CD4-positive, alpha-beta T cell treated with Interleukin-1 beta for 1 hour (primary cell): Measurements from ENCODE around the gene DOK6.
"Not testable (repeated sequence)": the region's sequence is repeated elsewhere in the genome, so short reads cannot be mapped to it uniquely, and the experiment has no call there.

Experiments
- DNase-seq, 2 donors: peaks; one replicate each; pipeline ENCODE4 v3.0.0-alpha.2; 2020 to 2022

DOK6 gene

GRCh38 chr18:69631281-69631680 is 230.6 kb downstream of the DOK6 start:
- no peak for DNase-seq

- DNase-seq: no peak
These were observed 234.8 kb downstream of the DOK6 start for GRCh38 chr18:69635482-69635881.

GRCh38 chr18:69636529-69637301 is 236.0 kb downstream of the DOK6 start:
- peak; percentile 8 to 20 for DNase-seq

DNA sequence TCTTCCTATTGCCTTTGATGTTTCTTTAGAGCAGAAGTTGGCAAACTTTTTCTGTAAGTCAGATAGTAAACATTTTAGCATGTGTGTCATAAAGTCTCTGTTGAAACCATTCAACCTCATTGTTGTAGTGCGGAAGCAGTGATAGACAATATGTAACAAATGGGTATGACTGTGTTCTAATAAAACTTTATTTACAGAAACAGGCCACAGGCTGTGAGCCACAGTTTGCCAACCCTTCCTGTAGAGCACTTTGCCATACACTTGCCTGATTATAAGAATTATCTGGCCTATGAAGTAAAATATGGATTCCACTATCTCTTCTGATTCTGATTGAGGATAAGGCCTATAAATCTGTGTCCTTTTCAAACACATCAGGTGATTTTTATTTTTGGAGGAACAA is 237.4 kb downstream of the DOK6 start:
- no peak for DNase-seq

DNA sequence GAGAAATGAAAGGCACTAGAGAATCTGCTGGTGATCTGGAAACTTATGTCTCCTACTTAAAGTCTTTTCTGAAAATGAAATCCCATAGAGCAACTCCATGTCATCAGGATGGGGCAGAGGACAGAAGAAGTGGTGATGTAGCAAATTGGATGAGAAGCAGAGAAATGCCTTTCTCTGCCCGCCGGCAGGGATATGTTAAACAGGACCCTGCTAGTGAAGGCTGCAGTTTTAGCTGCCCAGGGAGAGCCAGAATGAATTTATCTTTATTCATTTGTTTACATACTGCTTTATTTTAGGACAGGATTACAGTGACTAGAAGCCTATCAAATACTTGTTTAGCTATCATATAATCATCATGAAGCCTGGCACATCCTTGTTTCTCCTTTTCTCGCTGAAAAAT is 247.0 kb downstream of the DOK6 start:
- no peak for DNase-seq

GRCh38 chr18:69648486-69648885 is 247.8 kb downstream of the DOK6 start:
- no peak for DNase-seq

DNA sequence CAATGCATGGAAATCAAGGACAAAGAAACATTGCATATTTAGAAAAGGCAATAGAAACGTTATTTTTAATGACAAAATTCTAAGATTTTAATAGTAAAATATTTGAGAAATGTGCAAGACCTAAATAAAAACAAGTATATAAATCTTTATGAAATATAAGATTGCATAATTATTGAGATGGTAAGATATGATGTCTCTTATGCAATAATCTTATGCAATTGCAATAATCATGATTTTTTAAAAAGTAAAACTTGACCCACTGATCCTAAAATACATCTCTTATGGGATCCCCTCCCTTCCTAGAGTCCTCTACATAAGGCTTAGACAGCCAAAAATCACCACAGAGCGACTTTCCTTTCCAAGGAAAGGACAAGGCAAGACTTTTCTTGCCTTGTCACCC is 249.0 kb downstream of the DOK6 start:
- DNase-seq: no peak

DNA sequence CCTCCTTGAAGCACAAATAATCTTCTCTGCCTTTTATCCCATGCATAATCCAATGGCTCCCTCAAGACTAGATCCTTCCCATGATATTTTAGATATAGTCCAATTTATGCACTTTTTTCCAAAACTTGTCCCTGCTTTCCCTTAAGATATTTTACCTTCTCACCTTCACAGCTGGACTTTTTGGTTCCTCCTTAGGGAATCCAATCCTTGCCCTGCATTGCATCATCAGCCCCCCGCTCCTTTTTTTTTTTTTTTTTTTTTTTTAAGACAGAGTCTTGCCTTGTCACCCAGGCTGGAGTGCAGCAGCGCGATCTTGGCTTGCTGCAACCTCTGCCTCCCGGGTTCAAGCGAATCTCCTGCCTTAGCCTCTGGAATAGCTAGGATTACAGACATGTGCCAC is 250.6 kb downstream of the DOK6 start:
- DNase-seq: no peak

DNA sequence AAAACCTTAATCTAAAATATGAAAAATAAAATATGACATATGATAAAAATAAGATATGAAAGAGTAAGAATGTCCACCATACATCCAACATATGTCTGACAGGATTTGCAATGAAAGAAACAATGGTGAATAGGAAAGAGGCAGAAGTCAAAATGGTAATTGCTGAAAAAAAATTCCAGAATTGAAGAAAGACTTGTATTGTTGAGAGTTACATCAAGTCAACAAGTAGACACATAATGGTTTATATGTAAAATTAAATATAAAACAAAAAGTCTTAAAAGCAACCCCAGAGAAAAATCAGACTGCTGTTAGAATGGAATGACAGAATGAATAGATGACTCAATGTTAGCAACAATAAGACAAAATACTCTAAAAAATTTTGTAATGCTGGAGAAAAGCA is 255.1 kb downstream of the DOK6 start:
- no peak for DNase-seq

DNA sequence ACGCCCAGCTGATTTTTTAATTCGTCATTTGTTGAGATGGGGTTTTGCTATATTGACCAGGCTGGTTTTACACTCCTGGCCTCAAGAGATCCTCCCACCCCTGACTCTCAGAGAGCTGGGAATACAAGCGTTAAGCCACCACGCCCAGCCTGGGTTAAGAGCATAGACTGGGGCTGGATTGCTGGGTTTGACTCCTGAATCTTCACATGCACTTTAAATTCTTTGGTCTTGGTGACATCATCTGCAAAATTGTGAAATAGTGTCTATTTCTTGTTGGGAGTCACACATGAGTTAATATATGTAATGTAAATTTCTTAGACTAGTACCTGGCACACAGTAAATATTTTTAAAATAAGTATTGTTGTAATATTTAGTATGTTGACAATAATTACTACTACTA is 257.4 kb downstream of the DOK6 start:
- no peak for DNase-seq

DNA sequence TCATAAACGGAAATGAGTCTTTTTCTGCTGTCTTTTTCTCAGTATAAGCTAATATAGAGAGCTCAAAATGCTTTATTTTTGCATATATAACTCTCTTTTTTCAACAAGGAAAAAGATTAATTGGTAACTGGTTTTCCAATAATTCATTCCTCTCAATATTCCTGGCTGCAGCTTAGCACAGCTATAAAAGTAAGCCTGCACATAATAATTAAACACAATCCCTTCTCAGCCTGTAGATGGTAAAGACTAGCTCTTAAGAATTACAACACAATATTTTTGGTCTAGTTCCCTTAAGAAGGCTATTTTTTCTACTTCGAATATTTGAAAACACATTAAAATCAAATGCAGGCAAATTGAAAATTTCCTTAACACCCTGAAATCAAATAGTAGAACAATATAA is 258.0 kb downstream of the DOK6 start:
- DNase-seq: no peak

DNA sequence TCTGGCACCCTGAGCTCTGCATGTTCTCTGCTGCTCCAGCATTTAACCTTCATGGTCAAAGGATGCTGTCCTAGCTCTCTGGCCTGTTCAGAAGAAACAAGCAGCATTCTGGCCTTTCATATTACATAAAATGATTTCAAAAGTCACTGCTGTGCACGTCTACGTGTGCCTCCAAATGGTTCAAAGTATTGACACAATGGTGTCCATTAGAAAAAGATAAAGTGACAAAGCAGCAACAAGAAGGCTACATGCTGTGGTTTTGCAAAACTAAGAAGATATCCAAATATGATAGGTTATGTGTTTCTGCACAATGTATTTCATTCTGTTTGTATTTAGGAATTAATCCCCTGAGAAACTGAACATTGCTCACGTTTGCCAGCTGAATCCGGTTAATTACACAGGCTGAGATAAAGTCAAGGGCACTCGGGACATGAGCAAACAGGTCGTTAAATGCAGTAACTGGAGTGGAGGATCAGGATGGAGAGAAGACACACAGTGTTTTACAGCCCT is 258.5 kb downstream of the DOK6 start:
- DNase-seq: no peak

DNA sequence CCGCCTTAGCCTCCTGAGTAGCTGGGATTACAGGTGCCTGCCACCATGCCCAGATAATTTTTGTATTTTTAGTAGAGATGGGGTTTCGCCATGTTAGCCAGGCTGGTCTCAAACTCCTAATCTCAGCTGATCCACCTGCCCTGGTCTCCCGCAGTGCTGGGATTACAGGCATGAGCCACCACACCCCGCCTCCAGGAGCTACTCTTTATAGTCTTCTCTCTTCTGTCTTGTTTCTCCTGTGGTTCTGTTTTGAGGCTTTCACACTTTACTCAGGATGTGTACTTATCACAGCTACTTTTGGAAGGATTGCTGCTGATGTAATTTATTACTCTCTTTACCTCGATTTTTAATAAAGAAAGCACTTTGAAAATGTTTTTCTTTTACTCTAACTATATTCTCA is 261.4 kb downstream of the DOK6 start:
- DNase-seq: not testable (repeated sequence)

DNA sequence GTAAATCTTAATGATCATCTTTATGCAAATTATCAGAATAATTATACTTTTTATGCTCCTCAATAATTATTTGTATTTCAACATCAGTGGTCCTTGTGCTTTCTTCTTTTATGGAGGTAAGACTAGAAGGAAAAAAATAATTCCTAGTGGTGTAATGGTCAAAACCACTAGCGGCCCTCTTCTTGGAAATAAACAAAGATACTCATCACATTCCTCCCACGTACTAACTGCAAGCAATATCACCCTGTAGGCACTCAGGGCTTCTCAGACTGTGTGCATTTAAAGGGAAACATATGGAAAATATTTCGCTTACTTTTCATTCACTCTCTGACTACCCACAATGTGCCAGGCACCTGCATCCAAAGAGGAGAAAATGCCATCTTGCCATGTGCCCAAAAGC is 263.7 kb downstream of the DOK6 start:
- no peak for DNase-seq

GRCh38 chr18:69674292-69674877 is 273.7 kb downstream of the DOK6 start:
- no peak for DNase-seq

DNA sequence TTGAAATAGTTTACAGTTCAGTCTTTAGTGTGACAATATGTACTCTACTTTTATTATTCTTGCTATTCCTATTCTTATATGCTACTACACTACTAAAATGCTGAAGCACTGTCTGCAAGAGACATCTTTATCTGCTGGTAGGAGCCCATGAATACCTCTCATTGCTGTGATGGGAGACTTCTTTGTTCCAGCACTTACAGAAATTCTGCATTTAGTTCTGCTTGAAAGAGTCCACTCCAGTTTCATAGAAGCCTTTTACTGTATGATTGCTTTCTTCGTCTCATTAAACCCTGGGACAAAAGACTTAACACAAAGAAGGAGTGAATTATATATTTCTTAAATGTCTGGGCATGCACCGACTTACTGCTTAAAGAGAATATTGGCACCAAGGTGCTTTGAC is 274.3 kb downstream of the DOK6 start:
- DNase-seq: no peak

DNA sequence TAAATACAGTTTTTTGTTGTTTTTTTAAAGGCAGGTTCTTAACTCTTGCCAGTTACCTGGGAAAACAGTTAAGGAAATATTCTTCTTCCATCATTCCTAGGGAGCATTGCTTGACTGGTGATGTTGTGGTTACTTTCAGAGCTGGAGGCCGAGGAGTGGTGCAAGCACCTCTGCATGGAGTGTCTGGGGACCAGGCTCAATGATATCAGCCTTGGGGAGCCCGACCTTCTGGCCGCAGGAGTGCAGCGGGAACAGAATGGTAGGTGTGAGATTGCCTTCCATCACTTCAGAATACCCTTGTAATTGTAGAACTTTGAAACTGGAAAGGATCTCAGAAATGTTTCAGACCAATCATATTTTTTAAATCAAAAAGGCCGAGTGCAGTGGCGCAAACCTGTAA is 276.9 kb downstream of the DOK6 start:
- no peak for DNase-seq

GRCh38 chr18:69680123-69680522 is 279.4 kb downstream of the DOK6 start:
- DNase-seq: no peak

DNA sequence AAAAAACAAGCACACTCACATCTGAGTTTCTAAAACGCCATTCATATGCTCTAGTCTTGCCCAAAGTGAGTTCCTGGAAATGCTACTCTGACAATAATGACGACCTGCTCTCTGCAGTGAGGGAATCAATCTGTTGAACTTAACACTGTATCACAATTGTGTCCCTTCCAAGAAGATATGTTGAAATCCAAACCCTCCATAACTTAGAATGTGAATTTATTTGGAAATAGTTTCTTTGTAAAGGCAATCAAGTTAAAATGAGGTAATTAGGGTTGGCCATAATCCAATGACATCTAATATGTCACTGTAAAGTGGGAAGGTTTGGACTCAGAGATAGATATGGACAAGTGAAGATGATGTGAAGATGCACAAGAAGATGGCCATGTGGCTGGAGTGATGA is 282.5 kb downstream of the DOK6 start:
- DNase-seq: no peak

GRCh38 chr18:69684789-69685188 is 284.1 kb downstream of the DOK6 start:
- no peak for DNase-seq

- no peak for DNase-seq
These were observed 286.2 kb downstream of the DOK6 start for GRCh38 chr18:69686861-69687260.

DNA sequence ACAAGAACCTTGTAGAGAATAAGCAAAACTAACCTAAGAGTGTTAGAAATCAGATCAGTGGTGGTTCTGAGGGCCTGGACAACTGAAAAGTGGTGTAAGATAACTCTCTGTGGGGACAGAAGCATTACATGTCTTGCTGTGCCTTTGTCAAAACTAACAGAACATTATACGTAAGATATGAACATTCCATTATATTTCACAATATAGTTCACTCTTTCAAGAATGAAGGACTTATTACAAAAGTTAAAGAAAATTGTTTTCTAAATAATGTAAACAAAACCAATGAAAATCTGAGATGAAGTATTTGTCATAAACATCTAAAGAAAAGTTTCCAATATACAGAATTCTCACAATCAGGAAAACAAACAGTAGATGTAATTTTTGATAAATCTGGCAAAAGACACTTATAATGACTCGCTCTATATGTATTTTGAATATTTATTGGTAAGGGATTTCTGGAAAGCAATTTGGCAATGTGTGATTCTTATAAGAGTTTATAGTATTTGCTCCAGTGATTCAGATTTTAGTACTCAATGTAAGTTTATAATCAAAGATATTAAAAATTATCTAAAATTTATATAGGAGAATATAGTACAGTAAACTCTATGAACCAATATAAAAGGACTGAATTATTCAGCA is 288.6 kb downstream of the DOK6 start:
- no peak for DNase-seq

DNA sequence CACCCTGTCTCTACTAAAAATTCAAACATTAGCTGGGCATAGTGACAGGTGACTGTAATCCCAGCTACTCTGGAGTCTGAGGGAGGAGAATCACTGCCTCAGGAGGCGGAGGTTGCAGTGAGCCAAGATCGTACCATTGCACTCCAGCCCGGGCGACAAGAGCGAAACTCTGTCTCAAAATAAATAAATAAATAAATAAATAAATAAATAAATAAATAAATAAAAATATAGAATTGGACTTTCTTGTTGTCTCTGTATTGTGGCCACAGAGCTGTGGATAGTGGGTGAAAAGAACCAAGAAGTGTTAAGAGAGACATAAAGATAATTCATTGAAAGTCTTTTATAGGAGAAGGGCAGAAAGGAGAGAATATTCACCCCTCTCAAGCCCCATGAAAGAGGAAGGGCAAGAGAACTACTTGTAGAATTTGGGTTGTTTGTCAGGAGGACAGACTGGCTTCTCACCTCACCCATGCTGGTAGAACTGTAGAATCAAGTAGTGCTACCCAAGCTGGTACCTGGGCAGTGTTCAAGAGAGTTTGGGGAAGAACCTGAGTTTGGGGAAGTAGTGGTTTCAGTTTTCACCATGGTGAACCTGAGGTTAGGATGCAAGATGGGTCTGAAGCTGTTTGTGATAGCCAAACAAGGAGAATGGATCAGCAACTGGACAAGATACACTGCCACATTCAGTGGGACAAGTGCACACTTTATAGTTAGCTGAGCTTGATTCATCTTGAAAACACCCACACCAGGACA is 290.5 kb downstream of the DOK6 start:
- DNase-seq: no peak

GRCh38 chr18:69697069-69697468 is 296.4 kb downstream of the DOK6 start:
- no peak for DNase-seq
